PFSK-1 (cell line): ENCODE results near the gene UIMC1.

ENCODE experiments used
- TAF1 ChIP-seq: IDR thresholded peaks from 2 replicates; pipeline ENCODE4 v1.6.1; 2012; ENCODE audit warnings: low read length, control low read depth, borderline replicate concordance; ENCODE audit not compliant: insufficient read depth
- TF ChIP-seq, protein P1 (sequence below), 2 experiments: IDR thresholded peaks; 2 replicates each; pipeline versions ENCODE4 v1.6.1 to v1.8.0; 2011 to 2012; ENCODE audit warnings: low read depth in 2 of 2, low read length in 2 of 2, control low read depth in 1 of 2, inconsistent platforms in 1 of 2, mild to moderate bottlenecking in 1 of 2, moderate library complexity in 1 of 2; ENCODE audit not compliant: insufficient read depth in 1 of 2

DNA sequence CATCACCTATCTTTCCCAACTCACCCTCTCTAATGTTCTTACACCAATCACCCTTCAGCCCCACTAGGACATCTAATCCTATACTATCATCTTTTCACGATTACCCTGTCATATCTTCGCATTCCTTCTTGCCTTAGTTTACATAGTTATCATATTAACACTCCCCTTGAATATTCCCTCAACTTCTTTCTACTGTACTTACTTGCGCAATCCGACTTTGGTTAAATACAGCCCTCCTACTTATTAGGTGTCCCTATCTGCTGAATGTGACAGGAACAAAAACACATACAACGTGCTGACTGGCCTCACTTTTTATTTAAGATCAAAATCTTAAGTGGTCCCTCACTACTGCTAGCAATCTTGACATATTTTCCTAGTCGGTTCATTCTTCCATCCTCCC is 88.0 kb downstream of the UIMC1 start:
- no peak for TF ChIP-seq TAF1
- TF ChIP-seq, protein P1, sequence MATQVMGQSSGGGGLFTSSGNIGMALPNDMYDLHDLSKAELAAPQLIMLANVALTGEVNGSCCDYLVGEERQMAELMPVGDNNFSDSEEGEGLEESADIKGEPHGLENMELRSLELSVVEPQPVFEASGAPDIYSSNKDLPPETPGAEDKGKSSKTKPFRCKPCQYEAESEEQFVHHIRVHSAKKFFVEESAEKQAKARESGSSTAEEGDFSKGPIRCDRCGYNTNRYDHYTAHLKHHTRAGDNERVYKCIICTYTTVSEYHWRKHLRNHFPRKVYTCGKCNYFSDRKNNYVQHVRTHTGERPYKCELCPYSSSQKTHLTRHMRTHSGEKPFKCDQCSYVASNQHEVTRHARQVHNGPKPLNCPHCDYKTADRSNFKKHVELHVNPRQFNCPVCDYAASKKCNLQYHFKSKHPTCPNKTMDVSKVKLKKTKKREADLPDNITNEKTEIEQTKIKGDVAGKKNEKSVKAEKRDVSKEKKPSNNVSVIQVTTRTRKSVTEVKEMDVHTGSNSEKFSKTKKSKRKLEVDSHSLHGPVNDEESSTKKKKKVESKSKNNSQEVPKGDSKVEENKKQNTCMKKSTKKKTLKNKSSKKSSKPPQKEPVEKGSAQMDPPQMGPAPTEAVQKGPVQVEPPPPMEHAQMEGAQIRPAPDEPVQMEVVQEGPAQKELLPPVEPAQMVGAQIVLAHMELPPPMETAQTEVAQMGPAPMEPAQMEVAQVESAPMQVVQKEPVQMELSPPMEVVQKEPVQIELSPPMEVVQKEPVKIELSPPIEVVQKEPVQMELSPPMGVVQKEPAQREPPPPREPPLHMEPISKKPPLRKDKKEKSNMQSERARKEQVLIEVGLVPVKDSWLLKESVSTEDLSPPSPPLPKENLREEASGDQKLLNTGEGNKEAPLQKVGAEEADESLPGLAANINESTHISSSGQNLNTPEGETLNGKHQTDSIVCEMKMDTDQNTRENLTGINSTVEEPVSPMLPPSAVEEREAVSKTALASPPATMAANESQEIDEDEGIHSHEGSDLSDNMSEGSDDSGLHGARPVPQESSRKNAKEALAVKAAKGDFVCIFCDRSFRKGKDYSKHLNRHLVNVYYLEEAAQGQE (IDR thresholded peaks at IDR 0.05; ENCODE audit: insufficient read depth in 1 of 2, low read depth in 2 of 2, low read length in 2 of 2) = no peak
